ENCODE data around the gene RFPL2. TPM values are rescaled to one million over a fixed set of nuclear protein-coding genes. Genes with fewer than 3 reads are reported as not detected.
A peak's percentile ranks its signal among the peaks of the same experiment; 100 is the strongest.
"Not testable (repeated sequence)": the region's sequence is repeated elsewhere in the genome, so short reads cannot be mapped to it uniquely, and the experiment has no call there.

RFPL2 gene
- total RNA-seq, 1 donor from 2014 or later = not detected

- ATAC-seq (ENCODE audit: poor library complexity) = no peak
- intact Hi-C loops (cut with DNase I) = loop anchor here (10.0 kb wide), 1 partner anchor 233 kb away; no protein-coding TSS in a partner anchor
- DNase-seq = no peak
Measured at GRCh38 chr22:32207971-32208480, 3.2 kb upstream of the RFPL2 start.

GRCh38 chr22:32206774-32207758 lies 2.2 kb upstream of the RFPL2 start:
- DNase-seq = no peak
- intact Hi-C loops (cut with DNase I) = loop anchor here (10.0 kb wide), 1 partner anchor 232 kb away; no protein-coding TSS in a partner anchor
- ATAC-seq (ENCODE audit: poor library complexity) = no peak

GRCh38 chr22:32205974-32206773 lies 1.3 kb upstream of the RFPL2 start:
- ATAC-seq (ENCODE audit: poor library complexity) = no peak
- intact Hi-C loops (cut with DNase I) = loop anchor here (10.0 kb wide), 1 partner anchor 231 kb away; no protein-coding TSS in a partner anchor
- DNase-seq = no peak

- ATAC-seq (ENCODE audit: poor library complexity) (no peak), DNase-seq (no peak)
- intact Hi-C loops (cut with DNase I) = loop anchor here (10.0 kb wide), 1 partner anchor 229 kb away; no protein-coding TSS in a partner anchor
Measured at GRCh38 chr22:32204040-32204855, 625 bp downstream of the RFPL2 start.

GRCh38 chr22:32203181-32204039 lies 1.5 kb downstream of the RFPL2 start:
- DNase-seq (no peak), ATAC-seq (ENCODE audit: poor library complexity) (peak; percentile 18)
- intact Hi-C loops (cut with DNase I) = loop anchor here (10.0 kb wide), 1 partner anchor 229 kb away; no protein-coding TSS in a partner anchor

GRCh38 chr22:32202539-32203180 lies 2.2 kb downstream of the RFPL2 start:
- ATAC-seq (ENCODE audit: poor library complexity) (peak; percentile 85), DNase-seq (peak; percentile 59)
- intact Hi-C loops (cut with DNase I) = loop anchor here (10.0 kb wide), 1 partner anchor 228 kb away; no protein-coding TSS in a partner anchor

GRCh38 chr22:32202161-32202538 lies 2.7 kb downstream of the RFPL2 start:
- DNase-seq (no peak), ATAC-seq (ENCODE audit: poor library complexity) (no peak)
- intact Hi-C loops (cut with DNase I) = loop anchor here (10.0 kb wide), 1 partner anchor 227 kb away; no protein-coding TSS in a partner anchor

- ATAC-seq (ENCODE audit: poor library complexity) = no peak
- DNase-seq = no peak
- intact Hi-C loops (cut with DNase I) = loop anchor here (10.0 kb wide), 1 partner anchor 226 kb away; no protein-coding TSS in a partner anchor
Measured at GRCh38 chr22:32200752-32201151, 4.1 kb downstream of the RFPL2 start.

- intact Hi-C loops (cut with DNase I) = loop anchor here (10.0 kb wide), 1 partner anchor 225 kb away; no protein-coding TSS in a partner anchor
- no peak for DNase-seq
- no peak for ATAC-seq (ENCODE audit: poor library complexity)
Measured at GRCh38 chr22:32199961-32200360, 4.9 kb downstream of the RFPL2 start.

- DNase-seq (no peak), ATAC-seq (ENCODE audit: poor library complexity) (no peak)
- intact Hi-C loops (cut with DNase I) = no loop called here
Measured at GRCh38 chr22:32199341-32199740, 5.5 kb downstream of the RFPL2 start.

- ATAC-seq (ENCODE audit: poor library complexity); intact Hi-C loops (cut with DNase I); DNase-seq: not testable (repeated sequence)
Measured at GRCh38 chr22:32197553-32198226, 7.2 kb downstream of the RFPL2 start.

GRCh38 chr22:32195900-32196299 lies 9.0 kb downstream of the RFPL2 start:
- intact Hi-C loops (cut with DNase I); ATAC-seq (ENCODE audit: poor library complexity); DNase-seq: not testable (repeated sequence)

- DNase-seq; intact Hi-C loops (cut with DNase I); ATAC-seq (ENCODE audit: poor library complexity): not testable (repeated sequence)
Measured at GRCh38 chr22:32193346-32193745, 11.5 kb downstream of the RFPL2 start.

- DNase-seq; ATAC-seq (ENCODE audit: poor library complexity); intact Hi-C loops (cut with DNase I): not testable (repeated sequence)
Measured at GRCh38 chr22:32191021-32191420, 13.9 kb downstream of the RFPL2 start.

GRCh38 chr22:32185821-32186220 lies 19.1 kb downstream of the RFPL2 start:
- intact Hi-C loops (cut with DNase I) = no loop called here
- DNase-seq = no peak
- no peak for ATAC-seq (ENCODE audit: poor library complexity)

GRCh38 chr22:32183625-32184024 lies 21.2 kb downstream of the RFPL2 start:
- ATAC-seq (ENCODE audit: poor library complexity) = no peak
- no peak for DNase-seq
- intact Hi-C loops (cut with DNase I) = no loop called here

All from Right ventricle myocardium superior (tissue), 1 donor.